GM13977 (cell line): ENCODE measurements around the gene GSC.

ENCODE experiments used
- DNase-seq: peaks from one replicate; pipeline ENCODE4 v3.0.0; 2012; ENCODE audit warnings: low spot score
- CTCF ChIP-seq: IDR thresholded peaks from 2 replicates; pipeline ENCODE4 v1.5.1; 2012; ENCODE audit warnings: mild to moderate bottlenecking, control low read depth; ENCODE audit not compliant: insufficient read depth; ENCODE audit errors: extremely low read depth, missing control alignments
- in situ Hi-C: fragments of 300-500 bp; cut with MboI; formaldehyde crosslinking; loops from one replicate; pipeline ENCODE4 v1.12.0; 2022; ENCODE audit warnings: low sequenced_read_pairs, low pct_unique_long_range_greater_than_20kb, mixed read lengths, inconsistent platforms; ENCODE audit not compliant: unreplicated experiment

The GSC gene

GRCh38 chr14:94796278-94796677, 26.4 kb upstream of the GSC start:
- no peak for TF ChIP-seq CTCF
- no peak for DNase-seq
- in situ Hi-C loops = no loop called here

- DNase-seq = no peak
- no peak for TF ChIP-seq CTCF
- in situ Hi-C loops = no loop called here
These were observed 25.5 kb upstream of the GSC start for GRCh38 chr14:94795372-94795771.

GRCh38 chr14:94793901-94794300, 24.0 kb upstream of the GSC start:
- in situ Hi-C loops = no loop called here
- no peak for TF ChIP-seq CTCF
- DNase-seq = no peak

- in situ Hi-C loops = no loop called here
- DNase-seq = no peak
- no peak for TF ChIP-seq CTCF
These were observed 17.7 kb upstream of the GSC start for GRCh38 chr14:94787655-94788054.

- no peak for DNase-seq
- TF ChIP-seq CTCF = no peak
- in situ Hi-C loops = no loop called here
These were observed 17.2 kb upstream of the GSC start for GRCh38 chr14:94787092-94787491.

GRCh38 chr14:94780536-94781399, 10.9 kb upstream of the GSC start:
- no peak for DNase-seq
- in situ Hi-C loops = no loop called here
- no peak for TF ChIP-seq CTCF
